Measurements from ENCODE around the gene TOPORS. TPM values are rescaled to one million over a fixed set of nuclear protein-coding genes. Genes with fewer than 3 reads are reported as not detected.

The TOPORS gene
- polyA plus RNA-seq, 1 of the 3 experiments (the other 2 are of a cell fraction), result 4.9 TPM

GRCh38 chr9:32570262-32570661 lies 17.9 kb upstream of the TOPORS start:
- Histone ChIP-seq H3K9ac (no peak overlapping the region; the same call in 1 of the 2 replicates), H3K4me3 (ENCODE audit: low read depth in 2 of 2, low read length in 1 of 2) (no peak overlapping the region), H3F3A (replicated peaks; ENCODE audit: insufficient read depth) (peaks cover 4% of the 10 kb centered on the region), H3K36me3 (replicated peaks in 1 of 2; ENCODE audit: control insufficient read depth in 1 of 2, insufficient read depth in 2 of 2, low read length in 1 of 2) (peaks cover 25 to 30% of the 10 kb centered on the region in 2 experiments), H3K4me1 (ENCODE audit: control insufficient read depth in 1 of 2, insufficient read depth in 2 of 2, low read depth in 1 of 2, low read length in 1 of 2) (peaks cover 17 to 18% of the 10 kb centered on the region in 2 experiments; a peak in 3 of 4 replicates), H3K4me2 (no peak overlapping the region), H3K27ac (ENCODE audit: low read depth in 2 of 2, low read length in 1 of 2) (no peak overlapping the region; a peak in 1 of 4 replicates), H2AFZ (ENCODE audit: low read depth) (no peak overlapping the region), H4K20me1 (ENCODE audit: insufficient read depth) (peaks cover 10% of the 10 kb centered on the region; the same call in 1 of the 2 replicates), H3K27me3 (ENCODE audit: insufficient read depth) (no peaks in the 10 kb centered on the region), H3K9me2 (no peaks in the 10 kb centered on the region), H3K79me2 (ENCODE audit: insufficient read depth) (peaks cover 62% of the 10 kb centered on the region), H3K9me3 (no peaks in the 10 kb centered on the region)
- 92% methylated on average over 4 of the region's 4 CpGs for WGBS (ENCODE audit: low lambda C conversion rate)
- POLR2A ChIA-PET, result no interaction called here
- TF ChIP-seq EP300 (IDR thresholded peaks at IDR 0.05; ENCODE audit: borderline replicate concordance in 1 of 2, low read depth in 1 of 2, low read length in 1 of 2) (peak in 1 of 2 experiments; percentile 51; a peak in 1 of 4 replicates), GATA2 (CRISPR knock-in tag; IDR thresholded peaks at IDR 0.05) (peak; percentile 59; the same call in 1 of the 2 replicates)
- TF ChIP-seq, protein P1, sequence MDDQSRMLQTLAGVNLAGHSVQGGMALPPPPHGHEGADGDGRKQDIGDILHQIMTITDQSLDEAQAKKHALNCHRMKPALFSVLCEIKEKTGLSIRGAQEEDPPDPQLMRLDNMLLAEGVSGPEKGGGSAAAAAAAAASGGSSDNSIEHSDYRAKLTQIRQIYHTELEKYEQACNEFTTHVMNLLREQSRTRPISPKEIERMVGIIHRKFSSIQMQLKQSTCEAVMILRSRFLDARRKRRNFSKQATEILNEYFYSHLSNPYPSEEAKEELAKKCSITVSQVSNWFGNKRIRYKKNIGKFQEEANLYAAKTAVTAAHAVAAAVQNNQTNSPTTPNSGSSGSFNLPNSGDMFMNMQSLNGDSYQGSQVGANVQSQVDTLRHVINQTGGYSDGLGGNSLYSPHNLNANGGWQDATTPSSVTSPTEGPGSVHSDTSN (IDR thresholded peaks at IDR 0.05), result no peak
- CTCF ChIA-PET, result no interaction called here
- no peak for DNase-seq

DNA sequence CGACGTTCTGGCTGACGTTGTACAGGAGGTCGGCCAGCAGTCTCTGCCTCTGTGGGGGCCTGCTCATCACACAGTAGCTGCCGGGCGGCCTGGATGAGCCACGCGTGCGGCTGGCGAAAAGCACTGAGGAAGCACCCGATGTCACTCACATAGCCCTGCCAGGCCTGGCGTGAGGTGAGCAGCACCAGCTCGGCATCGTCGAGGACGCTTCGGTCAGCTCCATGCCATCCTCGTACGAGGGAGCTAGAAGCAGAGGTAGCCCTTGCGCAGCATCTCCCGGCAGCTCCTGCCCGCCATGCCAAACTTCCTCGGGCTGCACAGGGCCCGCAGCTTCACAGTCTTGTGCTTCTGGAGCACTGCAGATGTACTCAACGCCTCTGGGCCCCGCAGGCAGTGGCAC lies 14.4 kb upstream of the TOPORS start:
- CTCF ChIA-PET, result interaction anchor here (1.0 to 8.8 kb wide), 5 partner anchors 13 to 188 kb away, joined by 3 to 71 read pairs (median 5); no protein-coding TSS in a partner anchor
- TF ChIP-seq IRF3 (IDR thresholded peaks at IDR 0.05; ENCODE audit: low read depth, low read length) (no peak), SIN3A (IDR thresholded peaks at IDR 0.05; ENCODE audit: borderline replicate concordance, low read depth, low read length) (no peak), EZH2phosphoT487 (IDR thresholded peaks at IDR 0.05; ENCODE audit: borderline replicate concordance, low read depth) (no peak), NFIC (IDR thresholded peaks at IDR 0.05; ENCODE audit: borderline replicate concordance) (no peak), CTCF (IDR thresholded peaks at IDR 0.05) (no peak), ZBTB33 (IDR thresholded peaks at IDR 0.05; ENCODE audit: borderline replicate concordance, low read depth) (no peak)
- POLR2A ChIA-PET, result no interaction called here

More for the DNA sequence above, 14.4 kb upstream of the TOPORS start:
- H3K4me3 ChIP-seq (ENCODE audit: low read depth in 2 of 2, low read length in 1 of 2), result no peak overlapping the region
- no peaks in the 10 kb centered on the region for H3K9me2 ChIP-seq
- no peak overlapping the region for H3K9ac ChIP-seq
- peaks cover 71% of the 10 kb centered on the region for H3K79me2 ChIP-seq (ENCODE audit: insufficient read depth)
- H3K27me3 ChIP-seq (ENCODE audit: insufficient read depth), result no peaks in the 10 kb centered on the region
- H3K27ac ChIP-seq (ENCODE audit: low read depth in 2 of 2, low read length in 1 of 2), result no peak overlapping the region
- no peaks in the 10 kb centered on the region for H3F3A ChIP-seq (replicated peaks; ENCODE audit: insufficient read depth)
- no peak overlapping the region for H3K4me2 ChIP-seq
- DNase-seq, result no peak
- WGBS (ENCODE audit: low lambda C conversion rate), result 94% methylated on average over 20 of the region's 26 CpGs
- peaks cover 9% of the 10 kb centered on the region; the same call in 1 of the 2 replicates for H4K20me1 ChIP-seq (ENCODE audit: insufficient read depth)
- peaks cover 11 to 13% of the 10 kb centered on the region in 2 experiments; a peak in 3 of 4 replicates for H3K4me1 ChIP-seq (ENCODE audit: control insufficient read depth in 1 of 2, insufficient read depth in 2 of 2, low read depth in 1 of 2, low read length in 1 of 2)
- no peak overlapping the region for H2AFZ ChIP-seq (ENCODE audit: low read depth)
- peaks cover 37 to 41% of the 10 kb centered on the region in 2 experiments for H3K36me3 ChIP-seq (replicated peaks in 1 of 2; ENCODE audit: control insufficient read depth in 1 of 2, insufficient read depth in 2 of 2, low read length in 1 of 2)
- H3K9me3 ChIP-seq, result no peaks in the 10 kb centered on the region

Data from SK-N-SH (cell line).